NB4 (cell line): Measurements from ENCODE around the gene ATP6V0E1.
A peak's percentile ranks its signal among the peaks of the same experiment; 100 is the strongest.

ENCODE experiments used
- DNase-seq: peaks from one replicate; pipeline ENCODE4 v3.0.0; 2010; ENCODE audit warnings: low read depth
- H3K4me3 ChIP-seq: one replicate; pipeline ENCODE4 v1.5.1; 2011; ENCODE audit warnings: mild to moderate bottlenecking, low read depth, low read length, moderate library complexity
- MAX ChIP-seq: IDR thresholded peaks from 2 replicates; pipeline ENCODE4 v1.6.1; 2011; ENCODE audit warnings: low read depth, low read length
- MYC ChIP-seq: IDR thresholded peaks from 2 replicates; pipeline ENCODE4 v1.6.1; 2011; ENCODE audit warnings: low read depth, low read length
- POLR2A ChIP-seq: IDR thresholded peaks from 2 replicates; pipeline ENCODE4 v1.6.1; 2011; ENCODE audit warnings: mild to moderate bottlenecking; ENCODE audit not compliant: insufficient read length; ENCODE audit errors: extremely low read depth
- TF ChIP-seq, protein P1 (sequence below): IDR thresholded peaks from one replicate; pipeline ENCODE4 v1.5.1; 2012; ENCODE audit warnings: low read depth, low read length

Gene ATP6V0E1

GRCh38 chr5:172940268-172941066 lies 43.1 kb upstream of the ATP6V0E1 start:
- no peak overlapping the region for H3K4me3 ChIP-seq
- TF ChIP-seq, protein P1, sequence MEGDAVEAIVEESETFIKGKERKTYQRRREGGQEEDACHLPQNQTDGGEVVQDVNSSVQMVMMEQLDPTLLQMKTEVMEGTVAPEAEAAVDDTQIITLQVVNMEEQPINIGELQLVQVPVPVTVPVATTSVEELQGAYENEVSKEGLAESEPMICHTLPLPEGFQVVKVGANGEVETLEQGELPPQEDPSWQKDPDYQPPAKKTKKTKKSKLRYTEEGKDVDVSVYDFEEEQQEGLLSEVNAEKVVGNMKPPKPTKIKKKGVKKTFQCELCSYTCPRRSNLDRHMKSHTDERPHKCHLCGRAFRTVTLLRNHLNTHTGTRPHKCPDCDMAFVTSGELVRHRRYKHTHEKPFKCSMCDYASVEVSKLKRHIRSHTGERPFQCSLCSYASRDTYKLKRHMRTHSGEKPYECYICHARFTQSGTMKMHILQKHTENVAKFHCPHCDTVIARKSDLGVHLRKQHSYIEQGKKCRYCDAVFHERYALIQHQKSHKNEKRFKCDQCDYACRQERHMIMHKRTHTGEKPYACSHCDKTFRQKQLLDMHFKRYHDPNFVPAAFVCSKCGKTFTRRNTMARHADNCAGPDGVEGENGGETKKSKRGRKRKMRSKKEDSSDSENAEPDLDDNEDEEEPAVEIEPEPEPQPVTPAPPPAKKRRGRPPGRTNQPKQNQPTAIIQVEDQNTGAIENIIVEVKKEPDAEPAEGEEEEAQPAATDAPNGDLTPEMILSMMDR = no peak
- TF ChIP-seq MAX (no peak), MYC (no peak), POLR2A (no peak)
- no peak for DNase-seq

DNA sequence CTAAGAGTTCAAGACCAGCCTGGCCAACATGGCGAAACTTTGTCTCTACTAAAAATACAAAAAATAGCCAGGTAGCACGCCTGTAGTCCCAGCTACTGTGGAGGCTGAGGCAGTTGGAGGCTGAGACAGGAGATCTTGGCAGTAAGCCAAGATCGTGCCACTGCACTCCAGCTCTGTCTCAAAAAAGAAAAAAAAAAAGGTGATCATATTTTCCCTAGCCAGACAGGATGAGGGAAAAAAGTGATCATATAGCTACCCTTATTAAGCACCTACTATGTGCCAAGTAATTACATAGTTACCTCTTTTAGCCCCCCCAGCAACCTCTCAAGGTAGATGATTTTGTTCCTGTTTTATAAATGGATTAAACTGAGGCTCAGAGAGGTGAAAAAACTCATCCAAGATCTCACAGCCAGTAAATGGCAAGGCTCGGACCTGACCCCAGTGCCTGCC lies 42.5 kb upstream of the ATP6V0E1 start:
- TF ChIP-seq MAX = no peak
- DNase-seq = no peak
- H3K4me3 ChIP-seq = no peak overlapping the region

DNA sequence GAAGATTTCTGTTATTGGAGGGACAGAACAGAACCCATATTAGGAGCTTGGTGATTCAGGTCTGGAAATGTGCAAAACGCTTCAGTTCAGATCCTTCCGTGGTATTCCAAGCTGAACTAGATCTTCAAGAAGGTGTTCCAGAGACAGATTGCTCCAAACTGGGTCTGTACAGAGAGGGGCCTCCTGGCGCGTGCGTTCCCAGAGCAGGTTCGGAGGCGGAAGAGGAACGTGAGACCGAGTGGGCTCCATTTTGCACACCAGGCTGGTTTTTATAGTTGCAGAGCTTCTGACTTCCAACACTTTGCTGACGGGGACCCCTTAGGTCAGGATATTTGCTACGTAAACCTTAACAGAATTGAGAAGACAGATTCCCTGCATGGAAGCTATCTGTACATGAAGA lies 41.0 kb upstream of the ATP6V0E1 start:
- TF ChIP-seq MYC (no peak), POLR2A (no peak), MAX (no peak)
- TF ChIP-seq, protein P1 = no peak
- no peak overlapping the region for H3K4me3 ChIP-seq
- no peak for DNase-seq

GRCh38 chr5:172943283-172943841 lies 40.2 kb upstream of the ATP6V0E1 start:
- no peak overlapping the region for H3K4me3 ChIP-seq
- TF ChIP-seq POLR2A (no peak), MAX (peak; percentile 7; the same call in 1 of the 2 replicates), MYC (no peak)
- TF ChIP-seq, protein P1 = no peak
- DNase-seq = peak; percentile 87

GRCh38 chr5:172943906-172944305 lies 39.7 kb upstream of the ATP6V0E1 start:
- no peak overlapping the region for H3K4me3 ChIP-seq
- peak; percentile 36 for DNase-seq
- TF ChIP-seq, protein P1 = no peak
- TF ChIP-seq MAX = no peak
- TF ChIP-seq MYC = no peak
- TF ChIP-seq POLR2A = no peak

DNA sequence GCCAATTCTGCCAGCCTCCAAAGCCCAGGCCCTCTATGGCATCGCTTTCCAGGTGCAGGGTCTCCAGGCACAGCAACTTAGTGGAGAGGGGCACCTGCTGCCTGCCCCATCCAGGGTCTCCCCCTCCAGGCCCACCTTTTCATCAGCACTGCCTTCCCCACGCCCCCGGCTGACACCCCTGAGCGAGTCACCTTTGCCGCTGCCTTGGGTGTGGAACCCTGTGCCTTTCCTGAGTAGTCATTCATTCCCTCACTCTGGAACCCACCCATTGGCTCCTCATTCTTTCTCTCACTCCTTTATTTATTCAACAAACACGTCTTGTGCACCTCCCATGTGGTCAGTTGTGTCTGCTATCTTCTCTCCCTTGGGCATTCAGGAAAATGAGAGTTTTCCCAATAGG lies 38.8 kb upstream of the ATP6V0E1 start:
- no peak overlapping the region for H3K4me3 ChIP-seq

More for the DNA sequence above, 38.8 kb upstream of the ATP6V0E1 start:
- TF ChIP-seq POLR2A (no peak), MYC (no peak)
- DNase-seq = no peak
